ENCODE results near the gene GNG12. TPM values are rescaled to one million over a fixed set of nuclear protein-coding genes. Genes with fewer than 3 reads are reported as not detected.

Gene GNG12
- total and polyA plus RNA-seq, 12 donors = 15.3 to 121 (median 84.7) TPM

DNA sequence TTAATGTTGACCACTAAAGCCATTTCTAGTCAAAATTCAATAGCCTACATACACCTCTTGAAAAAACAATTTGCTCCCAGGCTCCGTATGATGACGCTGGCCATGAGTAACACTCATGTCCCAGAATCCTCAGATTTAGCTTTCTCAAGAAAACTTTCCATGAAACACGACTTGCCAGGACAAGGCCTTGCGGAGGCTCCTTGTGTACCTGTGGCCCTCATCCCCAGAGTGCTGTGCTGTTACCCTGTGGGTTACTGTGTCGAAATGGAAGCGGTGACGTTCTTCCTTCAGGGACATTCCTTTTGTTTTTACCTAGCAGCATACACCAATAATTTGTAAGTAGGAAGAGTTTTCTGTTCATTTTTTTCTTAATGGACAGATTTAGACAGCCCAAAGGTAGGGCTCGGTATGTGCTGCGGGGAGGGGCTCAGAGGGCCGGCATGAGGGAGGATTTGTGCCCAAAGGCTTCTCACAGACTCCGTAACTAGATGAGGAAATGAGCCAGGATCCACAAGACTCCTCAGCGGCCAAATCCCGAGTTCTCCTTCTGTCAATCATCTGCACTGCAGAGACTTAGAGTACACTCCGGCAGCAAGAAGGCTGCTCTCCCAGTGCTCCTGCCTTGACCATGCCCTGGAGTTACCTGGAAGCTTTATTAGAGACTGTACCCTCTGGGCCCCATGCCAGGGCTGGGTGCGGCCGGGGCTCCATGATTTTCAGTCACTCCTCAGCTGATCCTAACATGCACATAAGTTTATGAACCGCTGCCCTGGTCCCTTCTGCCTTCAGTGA, 17.8 kb downstream of the GNG12 start:
- TF ChIP-seq POLR2A (IDR thresholded peaks at IDR 0.05) (no peak), CTCF (IDR thresholded peaks at IDR 0.05) (no peak)
- DNase-seq = no peak
- peak overlapping the region in 2 of 5 donors; percentile 49 to 55 for H3K27ac ChIP-seq
- intact Hi-C loops (cut with DNase I) = no loop called here
- H3K4me1 ChIP-seq (replicated peaks in 1 of 2) = peaks cover 10 to 31% of the 10 kb centered on the region in 2 donors
- WGBS, 4 donors = 86 to 93% (median 87%) methylated on average over 14 to 17 of the region's 17 CpGs
- no peaks in the 10 kb centered on the region for H3K36me3 ChIP-seq (replicated peaks in 1 of 2)
- no peak overlapping the region for H3K4me3 ChIP-seq
- no peaks in the 10 kb centered on the region for H3K27me3 ChIP-seq
- H3K9me3 ChIP-seq (replicated peaks in 1 of 3) = no peaks in the 10 kb centered on the region

GRCh38 chr1:67814121-67814772, 19.0 kb downstream of the GNG12 start:
- no peaks in the 10 kb centered on the region for H3K27me3 ChIP-seq
- H3K4me1 ChIP-seq (replicated peaks in 1 of 2) = peaks cover 10 to 31% of the 10 kb centered on the region in 2 donors
- H3K27ac ChIP-seq = peak overlapping the region; percentile 37 to 67 (median 55)
- no peaks in the 10 kb centered on the region for H3K9me3 ChIP-seq (replicated peaks in 1 of 3)
- intact Hi-C loops (cut with DNase I) = no loop called here
- H3K4me3 ChIP-seq = no peak overlapping the region
- peak in 1 of 2 donors; percentile 9 for TF ChIP-seq POLR2A (IDR thresholded peaks at IDR 0.05)
- no peak for TF ChIP-seq CTCF (IDR thresholded peaks at IDR 0.05)
- peak in 1 of 7 donors; percentile 13 for DNase-seq
- WGBS, 4 donors = 15 to 22% (median 20%) methylated on average over 3 of the region's 3 CpGs
- no peaks in the 10 kb centered on the region for H3K36me3 ChIP-seq (replicated peaks in 1 of 2)

DNA sequence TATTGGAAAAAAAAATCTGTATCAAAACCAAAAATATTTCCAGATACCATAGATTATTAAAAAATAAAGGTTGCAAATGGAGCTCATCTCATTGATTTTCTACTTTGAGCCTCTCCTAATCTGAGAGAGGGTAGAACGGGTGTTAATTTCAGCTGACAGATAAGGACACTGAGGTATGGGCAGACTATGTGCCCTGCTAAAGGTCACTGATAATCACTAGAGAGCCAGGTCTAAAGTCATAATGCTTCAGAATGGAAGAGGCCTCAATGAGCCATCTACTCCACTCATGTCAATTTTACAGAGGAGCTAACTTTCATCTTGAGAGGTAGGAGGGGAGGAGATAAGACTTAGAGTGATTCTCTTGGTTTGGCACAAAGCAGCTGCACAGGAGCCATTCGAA, 21.0 kb downstream of the GNG12 start:
- H3K9me3 ChIP-seq (replicated peaks in 1 of 3) = peaks cover 0 to under 1% (median 0%) of the 10 kb centered on the region in 3 donors
- H3K36me3 ChIP-seq (replicated peaks in 1 of 2) = no peaks in the 10 kb centered on the region
- no peak for DNase-seq
- TF ChIP-seq CTCF (IDR thresholded peaks at IDR 0.05) = no peak
- TF ChIP-seq POLR2A (IDR thresholded peaks at IDR 0.05) = no peak
- H3K4me1 ChIP-seq (replicated peaks in 1 of 2) = peaks cover 10 to 31% of the 10 kb centered on the region in 2 donors
- WGBS, 4 donors = 84 to 88% (median 87%) methylated on average over 2 of the region's 2 CpGs
- H3K27me3 ChIP-seq = no peaks in the 10 kb centered on the region
- intact Hi-C loops (cut with DNase I) = no loop called here
- no peak overlapping the region for H3K27ac ChIP-seq
- no peak overlapping the region for H3K4me3 ChIP-seq

- Histone ChIP-seq H3K4me1 (replicated peaks in 1 of 2) (peaks cover 10 to 31% of the 10 kb centered on the region in 2 donors), H3K36me3 (replicated peaks in 1 of 2) (no peaks in the 10 kb centered on the region), H3K27ac (peak overlapping the region in 1 of 5 donors; percentile 13), H3K4me3 (no peak overlapping the region), H3K27me3 (no peaks in the 10 kb centered on the region), H3K9me3 (replicated peaks in 1 of 3) (peaks cover 0 to 4% (median 0%) of the 10 kb centered on the region in 3 donors)
- 74 to 93% (median 81%) methylated on average over 1 of the region's 1 CpG for WGBS, 4 donors
- no peak for TF ChIP-seq POLR2A (IDR thresholded peaks at IDR 0.05)
- TF ChIP-seq CTCF (IDR thresholded peaks at IDR 0.05) = no peak
- intact Hi-C loops (cut with DNase I) = no loop called here
- DNase-seq = no peak
Observed at GRCh38 chr1:67811781-67812180, 21.5 kb downstream of the GNG12 start.

Measured in adrenal gland (tissue), 12 donors.